ENCODE data around the gene RIMBP3B. TPM values are rescaled to one million over a fixed set of nuclear protein-coding genes. Genes with fewer than 3 reads are reported as not detected.
"Not testable (repeated sequence)": the region's sequence is repeated elsewhere in the genome, so short reads cannot be mapped to it uniquely, and the experiment has no call there.

The RIMBP3B gene
- total RNA-seq, 1 experiment from 2014 or later: 0.25 TPM

DNA sequence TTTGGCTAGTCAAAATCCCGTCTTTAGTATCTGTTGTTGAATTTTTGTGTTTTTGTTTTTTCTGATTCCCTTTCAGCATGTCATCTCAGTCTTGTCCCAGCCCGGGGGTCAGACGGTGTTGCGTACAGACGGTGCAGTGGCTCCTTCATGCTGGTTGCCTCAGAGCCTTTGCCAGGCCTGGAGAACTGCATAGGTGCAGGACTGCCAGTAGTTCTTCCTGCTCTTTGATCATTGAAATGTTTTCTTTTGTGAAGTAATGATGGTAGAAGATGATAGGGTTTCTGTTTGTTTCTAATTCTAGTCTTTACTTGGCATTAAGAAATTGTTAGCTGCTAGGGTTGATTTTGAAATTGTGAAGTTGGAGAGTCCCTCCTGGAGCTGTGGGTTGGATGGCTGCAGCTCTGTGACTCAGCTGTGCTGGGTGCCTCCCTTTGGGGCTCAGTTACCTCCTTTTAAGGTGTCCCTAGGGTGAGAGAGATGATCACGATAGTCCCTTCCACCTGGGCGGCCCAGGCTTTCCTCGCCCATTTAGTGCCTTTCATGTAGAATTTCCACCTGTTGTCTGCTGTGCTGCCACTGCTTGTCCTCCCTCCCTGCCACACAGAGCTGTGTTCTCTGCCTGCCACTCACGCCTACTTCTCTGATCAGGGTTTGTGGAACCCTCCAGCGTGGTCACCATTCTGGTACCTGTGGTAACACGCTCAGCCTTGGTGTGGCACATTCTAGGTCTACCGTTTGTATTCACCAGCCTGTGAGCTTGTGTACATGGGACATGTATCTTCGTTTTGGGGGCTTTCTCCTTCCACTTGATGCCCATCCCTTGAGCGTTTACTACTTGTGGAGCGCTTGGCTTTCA is 51.1 kb downstream of the RIMBP3B start:
- H2AFZ ChIP-seq (ENCODE audit: low read depth, low read length, poor library complexity, severe bottlenecking); H4K20me1 ChIP-seq (ENCODE audit: insufficient read depth); intact Hi-C loops (cut with micrococcal nuclease); H3K9me2 ChIP-seq (ENCODE audit: insufficient read depth); BruUV-seq (replicated peaks); CTCF ChIA-PET; H3K9me3 ChIP-seq (ENCODE audit: control insufficient read depth in 1 of 2, insufficient read depth in 1 of 2, low read depth in 1 of 2, low read length in 2 of 2); DNase-seq (ENCODE audit: low read depth, low spot score); H3K27me3 ChIP-seq (ENCODE audit: insufficient read depth, low read length); H3K4me2 ChIP-seq (ENCODE audit: low read length); H3K79me2 ChIP-seq (ENCODE audit: insufficient read depth, low read length); H3K36me3 ChIP-seq (ENCODE audit: control insufficient read depth in 1 of 2, insufficient read depth in 2 of 2, low read length in 2 of 2); RAD21 ChIA-PET (ENCODE audit: low non-redundant PET in 1 of 2, low total read pairs in 2 of 2, uncharacterized antibody in 2 of 2, unreplicated experiment in 2 of 2); H3K4me1 ChIP-seq (ENCODE audit: control insufficient read depth in 1 of 2, insufficient read depth in 2 of 2, low read length in 2 of 2); ATAC-seq; H3K27ac ChIP-seq (ENCODE audit: low read depth, low read length); POLR2A ChIA-PET; H3K4me3 ChIP-seq (replicated peaks in 1 of 2; ENCODE audit: low read depth in 1 of 2, low read length in 2 of 2); H3K9ac ChIP-seq (ENCODE audit: low read length): not testable (repeated sequence)

DNA sequence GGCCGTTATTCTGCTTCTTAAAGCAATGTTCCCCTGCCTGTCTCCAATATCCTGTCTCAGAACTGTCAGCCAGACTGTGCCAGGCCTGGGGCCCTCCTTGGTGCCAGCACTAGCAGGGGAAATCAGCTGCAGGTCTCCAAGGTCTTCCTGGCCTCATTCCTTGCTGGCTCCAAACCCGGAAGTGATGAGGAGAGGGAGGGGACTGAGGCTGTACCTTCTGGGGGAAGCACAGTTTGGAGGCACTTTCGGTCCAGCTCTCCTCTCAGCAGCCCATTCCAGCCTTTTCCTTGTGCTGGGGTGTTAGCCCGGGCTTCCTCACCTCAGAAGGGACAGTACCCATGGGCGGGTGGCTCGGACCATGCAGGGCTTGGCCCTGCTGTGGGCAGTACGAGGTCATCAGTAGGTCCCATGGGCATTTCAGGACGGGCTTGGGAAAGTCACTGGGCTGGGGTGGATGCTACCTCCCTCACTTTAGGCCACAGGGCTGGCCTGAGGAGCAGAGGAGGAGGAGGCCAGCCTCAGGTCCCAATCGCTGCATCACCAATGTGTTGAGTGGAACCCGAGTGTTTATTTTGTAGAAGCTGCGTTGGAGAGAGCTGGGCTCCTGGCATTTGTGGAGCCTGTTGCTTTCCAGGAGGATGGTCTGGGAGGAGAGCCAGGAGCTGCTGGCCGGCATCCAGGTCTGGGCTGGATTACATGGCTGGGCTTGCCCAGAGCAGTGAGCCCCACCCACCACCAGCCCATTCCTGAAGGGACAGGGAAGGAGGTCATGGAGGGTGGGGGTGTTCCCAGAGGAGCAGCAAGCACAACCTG is 52.7 kb downstream of the RIMBP3B start:
- H3K36me3 ChIP-seq (ENCODE audit: control insufficient read depth in 1 of 2, insufficient read depth in 2 of 2, low read length in 2 of 2); intact Hi-C loops (cut with micrococcal nuclease); H4K20me1 ChIP-seq (ENCODE audit: insufficient read depth); H3K9me3 ChIP-seq (ENCODE audit: control insufficient read depth in 1 of 2, insufficient read depth in 1 of 2, low read depth in 1 of 2, low read length in 2 of 2); H3K4me3 ChIP-seq (replicated peaks in 1 of 2; ENCODE audit: low read depth in 1 of 2, low read length in 2 of 2); H3K9ac ChIP-seq (ENCODE audit: low read length); CTCF ChIA-PET; BruUV-seq (replicated peaks); POLR2A ChIA-PET; H3K9me2 ChIP-seq (ENCODE audit: insufficient read depth); H2AFZ ChIP-seq (ENCODE audit: low read depth, low read length, poor library complexity, severe bottlenecking); H3K79me2 ChIP-seq (ENCODE audit: insufficient read depth, low read length); H3K27me3 ChIP-seq (ENCODE audit: insufficient read depth, low read length); DNase-seq (ENCODE audit: low read depth, low spot score); RAD21 ChIA-PET (ENCODE audit: low non-redundant PET in 1 of 2, low total read pairs in 2 of 2, uncharacterized antibody in 2 of 2, unreplicated experiment in 2 of 2); H3K4me1 ChIP-seq (ENCODE audit: control insufficient read depth in 1 of 2, insufficient read depth in 2 of 2, low read length in 2 of 2): not testable (repeated sequence)
- ATAC-seq: peak; percentile 87
- peak overlapping the region; percentile 57; the same call in 1 of the 2 replicates for H3K27ac ChIP-seq (ENCODE audit: low read depth, low read length)
- H3K4me2 ChIP-seq (ENCODE audit: low read length): peak overlapping the region; percentile 51

DNA sequence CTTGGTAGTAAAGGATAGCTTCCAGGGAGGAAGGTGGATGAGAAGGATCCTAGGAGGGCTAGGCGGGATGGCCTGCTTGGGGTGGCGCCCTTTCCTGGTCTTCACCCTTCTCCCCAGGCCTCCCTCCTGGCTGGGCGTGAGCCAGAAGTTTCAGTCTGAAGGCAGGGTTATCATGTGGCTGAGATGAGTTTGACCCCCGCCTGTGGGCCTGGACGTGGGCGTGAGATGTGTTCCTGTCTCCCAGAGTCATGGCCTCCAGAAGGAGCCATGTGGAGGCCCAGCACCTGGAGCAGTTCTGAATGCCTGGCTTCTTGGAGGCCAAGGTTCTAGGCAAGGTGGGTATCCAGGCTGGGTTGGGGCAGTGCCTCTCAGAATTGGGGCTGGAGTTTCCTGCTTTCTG is 54.5 kb downstream of the RIMBP3B start:
- H3K27ac ChIP-seq (ENCODE audit: low read depth, low read length); RAD21 ChIA-PET (ENCODE audit: low non-redundant PET in 1 of 2, low total read pairs in 2 of 2, uncharacterized antibody in 2 of 2, unreplicated experiment in 2 of 2); H3K27me3 ChIP-seq (ENCODE audit: insufficient read depth, low read length); CTCF ChIA-PET; H3K4me1 ChIP-seq (ENCODE audit: control insufficient read depth in 1 of 2, insufficient read depth in 2 of 2, low read length in 2 of 2); H3K9me3 ChIP-seq (ENCODE audit: control insufficient read depth in 1 of 2, insufficient read depth in 1 of 2, low read depth in 1 of 2, low read length in 2 of 2); H2AFZ ChIP-seq (ENCODE audit: low read depth, low read length, poor library complexity, severe bottlenecking); H4K20me1 ChIP-seq (ENCODE audit: insufficient read depth); H3K9ac ChIP-seq (ENCODE audit: low read length); H3K4me2 ChIP-seq (ENCODE audit: low read length); ATAC-seq; BruUV-seq (replicated peaks); DNase-seq (ENCODE audit: low read depth, low spot score); H3K79me2 ChIP-seq (ENCODE audit: insufficient read depth, low read length); H3K9me2 ChIP-seq (ENCODE audit: insufficient read depth); H3K36me3 ChIP-seq (ENCODE audit: control insufficient read depth in 1 of 2, insufficient read depth in 2 of 2, low read length in 2 of 2); intact Hi-C loops (cut with micrococcal nuclease); H3K4me3 ChIP-seq (replicated peaks in 1 of 2; ENCODE audit: low read depth in 1 of 2, low read length in 2 of 2); POLR2A ChIA-PET: not testable (repeated sequence)

Other genes starting within 250 kb of the RIMBP3B start
- 6.7 TPM for gene HIC2, start 33.6 kb downstream of the RIMBP3B start, total RNA-seq (2021; ENCODE audit: unreplicated experiment)
- 3.1 TPM for gene TMEM191C, start 83.6 kb downstream of the RIMBP3B start, total RNA-seq (2021; ENCODE audit: unreplicated experiment)
- gene RIMBP3C, start 167.7 kb downstream of the RIMBP3B start, total RNA-seq (2021; ENCODE audit: unreplicated experiment): 0.15 TPM
- gene UBE2L3, start 184.0 kb downstream of the RIMBP3B start, total RNA-seq (2021; ENCODE audit: unreplicated experiment): 55.6 TPM
- gene YDJC, start 246.3 kb downstream of the RIMBP3B start, total RNA-seq (2021; ENCODE audit: unreplicated experiment): 78.3 TPM
- 0.66 TPM for gene CCDC116, start 249.0 kb downstream of the RIMBP3B start, total RNA-seq (2021; ENCODE audit: unreplicated experiment)

Measured in HCT116 (cell line).